Stimulated activated CD8-positive, alpha-beta memory T cell treated with anti-CD3 and anti-CD28 coated beads, Interleukin-15, amount 100 ng/mL, for 1 hour (primary cell): ENCODE data around the gene PNMA6E.

Source experiments
- DNase-seq: peaks from one replicate; pipeline ENCODE4 v3.0.0-alpha.2; 2020; ENCODE audit warnings: low read depth

The PNMA6E gene

GRCh38 chrX:153349952-153350351, 51.2 kb downstream of the PNMA6E start:
- DNase-seq = no peak

- no peak for DNase-seq
These were observed 52.7 kb downstream of the PNMA6E start for GRCh38 chrX:153348421-153348820.

- no peak for DNase-seq
These were observed 53.6 kb downstream of the PNMA6E start for GRCh38 chrX:153347530-153347929.
